GM12801 (cell line): ENCODE results near the gene NPY.

Experiments
- CTCF ChIP-seq: IDR thresholded peaks from one replicate; pipeline ENCODE4 v1.5.1; 2011; ENCODE audit warnings: control low read depth; ENCODE audit not compliant: insufficient read length; ENCODE audit errors: extremely low read depth

The NPY gene

GRCh38 chr7:24313777-24314176, 29.8 kb downstream of the NPY start:
- TF ChIP-seq CTCF, result no peak

- TF ChIP-seq CTCF, result no peak
These were observed 32.4 kb downstream of the NPY start for GRCh38 chr7:24316340-24316739.

GRCh38 chr7:24318326-24318725, 34.3 kb downstream of the NPY start:
- TF ChIP-seq CTCF, result no peak

- TF ChIP-seq CTCF, result no peak
These were observed 35.2 kb downstream of the NPY start for GRCh38 chr7:24319209-24319608.

GRCh38 chr7:24323961-24324480, 40.0 kb downstream of the NPY start:
- TF ChIP-seq CTCF, result no peak

GRCh38 chr7:24325708-24326107, 41.7 kb downstream of the NPY start:
- TF ChIP-seq CTCF, result no peak

- no peak for TF ChIP-seq CTCF
These were observed 44.1 kb downstream of the NPY start for GRCh38 chr7:24328050-24328449.

- no peak for TF ChIP-seq CTCF
These were observed 44.9 kb downstream of the NPY start for GRCh38 chr7:24328894-24329293.
